Left lung (tissue), 10 donors: ENCODE measurements around the gene RBM6. TPM values are rescaled to one million over a fixed set of nuclear protein-coding genes. Genes with fewer than 3 reads are reported as not detected.

Experiments used
- ATAC-seq: fragments of 200-7000 bp; cut with Tn5 transposase; one replicate; pipeline ENCODE4 v1.9.1; 2020; ENCODE audit warnings: moderate library complexity
- DNase-seq, 4 donors: peaks; one replicate each; pipeline ENCODE4 v3.0.0-alpha.2; 2013 to 2020
- H3K27ac ChIP-seq, 2 donors: fragments of 200-600 bp; sonication (generic) in 1 of 2; one replicate each; pipeline versions ENCODE4 v1.5.0 to v1.8.0; 2020 to 2021
- H3K27me3 ChIP-seq, 2 donors: fragments of 200-600 bp; sonication (generic) in 1 of 2; one replicate each; pipeline versions ENCODE4 v1.5.0 to v1.8.0; 2020 to 2021
- H3K36me3 ChIP-seq, 2 donors: fragments of 200-600 bp; sonication (generic) in 1 of 2; one replicate each; pipeline versions ENCODE4 v1.5.0 to v1.8.0; 2020 to 2021
- H3K4me1 ChIP-seq, 2 donors: fragments of 200-600 bp; one replicate each; pipeline ENCODE4 v1.8.0; 2021
- H3K4me3 ChIP-seq, 2 donors: fragments of 200-600 bp; sonication (generic) in 1 of 2; one replicate each; pipeline versions ENCODE4 v1.5.0 to v1.8.0; 2020 to 2021; ENCODE audit warnings: mild to moderate bottlenecking in 1 of 2
- H3K9me3 ChIP-seq, 2 donors: fragments of 200-600 bp; sonication (generic) in 1 of 2; one replicate each; pipeline versions ENCODE4 v1.5.0 to v1.8.0; 2020 to 2021
- CTCF ChIP-seq, 2 donors: fragments of 200-600 bp; sonication (generic) in 1 of 2; IDR thresholded peaks; one replicate each; pipeline versions ENCODE4 v1.5.0 to v1.8.0; 2021; ENCODE audit warnings: antibody characterized with exemption in 2 of 2
- intact Hi-C, 2 donors: fragments of 100-400 bp; cut with DNase I; formaldehyde crosslinking; loops; one replicate each; pipeline versions ENCODE4 v1.11.2 to v1.14.2; 2022
- polyA plus RNA-seq, 6 donors: library from polyadenylated mRNA; unstranded; fragments of 120-200 nt; gene quantifications; one replicate each; pipeline ENCODE4 v1.2.1, GENCODE V29; 2013; ENCODE audit not compliant: insufficient read length in 6 of 6
- total RNA-seq, 2 donors: library from RNA; stranded (reverse); fragmentation: NEBNext Ultra II Directional; extraction: Animal tissue kit (Norgen Biotek cat#: 25700); gene quantifications; one replicate each; pipeline ENCODE4 v1.2.1, GENCODE V29; 2021
- donor health status: DM: no; HTN: yes; CAD: no.
- donor health status: DM: no; HTN: no; CAD: no.

The RBM6 gene
- total and polyA plus RNA-seq, 8 donors, result 59.6 to 232 (median 168) TPM

- H3K4me1 ChIP-seq, result peaks cover 0 to 8% of the 10 kb centered on the region in 2 donors
- TF ChIP-seq CTCF (IDR thresholded peaks at IDR 0.05), result no peak
- intact Hi-C loops, result no loop called here
- peaks cover 6 to 100% of the 10 kb centered on the region in 2 donors for H3K36me3 ChIP-seq
- no peak overlapping the region for H3K27ac ChIP-seq
- no peak overlapping the region for H3K4me3 ChIP-seq
- ATAC-seq (no peak), DNase-seq (no peak)
- no peaks in the 10 kb centered on the region for H3K9me3 ChIP-seq
- H3K27me3 ChIP-seq, result no peaks in the 10 kb centered on the region
Measured at GRCh38 chr3:50102558-50102957, 162.6 kb downstream of the RBM6 start.

GRCh38 chr3:50111757-50112156, 171.8 kb downstream of the RBM6 start:
- DNase-seq, result no peak
- Histone ChIP-seq H3K9me3 (no peaks in the 10 kb centered on the region), H3K36me3 (peaks cover 12 to 100% of the 10 kb centered on the region in 2 donors), H3K4me3 (no peak overlapping the region), H3K27ac (no peak overlapping the region), H3K4me1 (no peaks in the 10 kb centered on the region), H3K27me3 (no peaks in the 10 kb centered on the region)
- no peak for TF ChIP-seq CTCF (IDR thresholded peaks at IDR 0.05)
- intact Hi-C loops, result no loop called here
- no peak for ATAC-seq

- no peak for ATAC-seq
- Histone ChIP-seq H3K4me3 (no peak overlapping the region), H3K27me3 (no peaks in the 10 kb centered on the region), H3K27ac (no peak overlapping the region), H3K36me3 (peaks cover 18 to 100% of the 10 kb centered on the region in 2 donors), H3K4me1 (no peaks in the 10 kb centered on the region), H3K9me3 (no peaks in the 10 kb centered on the region)
- intact Hi-C loops, result no loop called here
- no peak for TF ChIP-seq CTCF (IDR thresholded peaks at IDR 0.05)
- no peak for DNase-seq
Measured at GRCh38 chr3:50112462-50112861, 172.5 kb downstream of the RBM6 start.

GRCh38 chr3:50117120-50117519, 177.2 kb downstream of the RBM6 start:
- ATAC-seq (no peak), DNase-seq (no peak)
- TF ChIP-seq CTCF (IDR thresholded peaks at IDR 0.05), result no peak
- Histone ChIP-seq H3K36me3 (peaks cover 16 to 99% of the 10 kb centered on the region in 2 donors), H3K4me1 (peaks cover 0 to 3% of the 10 kb centered on the region in 2 donors), H3K27me3 (no peaks in the 10 kb centered on the region), H3K9me3 (no peaks in the 10 kb centered on the region), H3K27ac (no peak overlapping the region), H3K4me3 (no peak overlapping the region)
- intact Hi-C loops, result no loop called here

GRCh38 chr3:50118237-50118636, 178.3 kb downstream of the RBM6 start:
- H3K9me3 ChIP-seq, result no peaks in the 10 kb centered on the region
- intact Hi-C loops, result no loop called here
- no peaks in the 10 kb centered on the region for H3K27me3 ChIP-seq
- H3K27ac ChIP-seq, result no peak overlapping the region
- H3K4me3 ChIP-seq, result no peak overlapping the region
- no peak for TF ChIP-seq CTCF (IDR thresholded peaks at IDR 0.05)
- peaks cover 0 to 3% of the 10 kb centered on the region in 2 donors for H3K4me1 ChIP-seq
- DNase-seq, result no peak
- H3K36me3 ChIP-seq, result peaks cover 12 to 91% of the 10 kb centered on the region in 2 donors
- no peak for ATAC-seq
